Mesothelial cell of epicardium (in vitro differentiated cells): Measurements from ENCODE around the gene PLCG1. TPM values are rescaled to one million over a fixed set of nuclear protein-coding genes. Genes with fewer than 3 reads are reported as not detected.
A peak's percentile ranks its signal among the peaks of the same experiment; 100 is the strongest.

ENCODE experiments used
- DNase-seq, 2 experiments: peaks; one replicate each; pipeline ENCODE4 v3.0.0; 2021; ENCODE audit warnings: low spot score in 2 of 2; ENCODE audit not compliant: unreplicated experiment in 2 of 2
- H3K27ac Mint-ChIP-seq: 2 replicates; pipeline ENCODE4 v1.8.0; 2021; ENCODE audit warnings: mixed read lengths
- H3K27me3 Mint-ChIP-seq: 2 replicates; pipeline ENCODE4 v1.8.0; 2021; ENCODE audit warnings: low read depth, mixed read lengths
- H3K36me3 Mint-ChIP-seq: 2 replicates; pipeline ENCODE4 v1.8.0; 2021; ENCODE audit warnings: mixed read lengths
- H3K4me1 Mint-ChIP-seq: 2 replicates; pipeline ENCODE4 v1.8.0; 2021; ENCODE audit warnings: mixed read lengths
- H3K4me3 Mint-ChIP-seq: 2 replicates; pipeline ENCODE4 v1.8.0; 2021; ENCODE audit warnings: mild to moderate bottlenecking, moderate library complexity, mixed read lengths
- H3K9me3 Mint-ChIP-seq: 2 replicates; pipeline ENCODE4 v1.8.0; 2021; ENCODE audit warnings: mixed read lengths
- total RNA-seq: library from RNA; stranded (reverse); gene quantifications from 3 replicates; pipeline ENCODE4 v1.2.1, GENCODE V29; 2021
- TF ChIP-seq, protein P1 (sequence below): fragments of 200-600 bp; sonication (generic); IDR thresholded peaks from one replicate; pipeline ENCODE4 v1.5.0; 2021; ENCODE audit warnings: antibody characterized with exemption; ENCODE audit not compliant: unreplicated experiment

Gene PLCG1
- total RNA-seq, 1 donor from 2014 or later, result 301 TPM

DNA sequence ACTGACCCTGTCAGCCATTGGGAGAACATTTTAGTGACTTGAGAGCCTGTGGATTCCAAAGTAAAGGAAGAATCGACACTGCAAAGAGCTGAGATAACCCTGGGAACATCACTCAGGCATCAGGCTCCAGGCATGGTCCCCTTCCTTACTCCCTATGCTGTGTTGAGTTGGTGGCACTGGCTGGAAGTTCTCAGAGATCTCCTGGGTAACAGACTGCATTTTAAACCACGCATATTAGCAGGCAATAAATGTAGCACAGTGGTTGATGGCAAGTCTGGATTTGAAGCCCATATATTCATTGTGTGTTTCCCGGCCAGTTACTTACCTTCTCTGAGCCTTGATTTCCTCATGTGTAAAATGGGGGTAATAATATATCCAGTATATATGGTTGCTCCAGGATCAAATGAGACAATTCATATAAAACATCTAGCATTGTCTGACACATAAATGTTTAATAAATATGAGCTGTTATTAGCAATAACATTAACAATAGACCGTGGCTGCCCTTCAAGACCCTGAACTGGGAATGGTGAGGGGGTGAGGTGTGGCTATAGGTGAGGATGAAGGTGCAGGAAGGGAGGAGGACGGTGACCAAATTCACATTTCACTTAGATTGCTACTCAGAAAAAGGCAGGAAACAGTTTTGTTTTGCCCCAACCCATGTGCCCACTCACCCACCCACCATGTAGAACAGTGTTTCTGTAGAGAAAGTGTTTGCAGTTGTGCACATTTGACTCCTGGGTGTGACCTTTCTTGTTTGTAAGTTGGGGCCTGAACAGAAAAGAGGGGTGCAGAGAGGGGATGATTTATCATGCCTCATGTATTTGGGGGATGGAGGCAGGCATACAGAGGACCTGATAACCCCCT lies 2.1 kb downstream of the PLCG1 start:
- TF ChIP-seq, protein P1, sequence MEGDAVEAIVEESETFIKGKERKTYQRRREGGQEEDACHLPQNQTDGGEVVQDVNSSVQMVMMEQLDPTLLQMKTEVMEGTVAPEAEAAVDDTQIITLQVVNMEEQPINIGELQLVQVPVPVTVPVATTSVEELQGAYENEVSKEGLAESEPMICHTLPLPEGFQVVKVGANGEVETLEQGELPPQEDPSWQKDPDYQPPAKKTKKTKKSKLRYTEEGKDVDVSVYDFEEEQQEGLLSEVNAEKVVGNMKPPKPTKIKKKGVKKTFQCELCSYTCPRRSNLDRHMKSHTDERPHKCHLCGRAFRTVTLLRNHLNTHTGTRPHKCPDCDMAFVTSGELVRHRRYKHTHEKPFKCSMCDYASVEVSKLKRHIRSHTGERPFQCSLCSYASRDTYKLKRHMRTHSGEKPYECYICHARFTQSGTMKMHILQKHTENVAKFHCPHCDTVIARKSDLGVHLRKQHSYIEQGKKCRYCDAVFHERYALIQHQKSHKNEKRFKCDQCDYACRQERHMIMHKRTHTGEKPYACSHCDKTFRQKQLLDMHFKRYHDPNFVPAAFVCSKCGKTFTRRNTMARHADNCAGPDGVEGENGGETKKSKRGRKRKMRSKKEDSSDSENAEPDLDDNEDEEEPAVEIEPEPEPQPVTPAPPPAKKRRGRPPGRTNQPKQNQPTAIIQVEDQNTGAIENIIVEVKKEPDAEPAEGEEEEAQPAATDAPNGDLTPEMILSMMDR, result no peak
- no peaks in the 10 kb centered on the region for H3K27me3 Mint-ChIP-seq
- no peak for DNase-seq
- H3K4me3 Mint-ChIP-seq, result peak overlapping the region; percentile 92
- peaks cover 53% of the 10 kb centered on the region for H3K4me1 Mint-ChIP-seq
- H3K27ac Mint-ChIP-seq, result peak overlapping the region; percentile 97
- peaks cover under 1% of the 10 kb centered on the region for H3K36me3 Mint-ChIP-seq
- H3K9me3 Mint-ChIP-seq, result no peaks in the 10 kb centered on the region

DNA sequence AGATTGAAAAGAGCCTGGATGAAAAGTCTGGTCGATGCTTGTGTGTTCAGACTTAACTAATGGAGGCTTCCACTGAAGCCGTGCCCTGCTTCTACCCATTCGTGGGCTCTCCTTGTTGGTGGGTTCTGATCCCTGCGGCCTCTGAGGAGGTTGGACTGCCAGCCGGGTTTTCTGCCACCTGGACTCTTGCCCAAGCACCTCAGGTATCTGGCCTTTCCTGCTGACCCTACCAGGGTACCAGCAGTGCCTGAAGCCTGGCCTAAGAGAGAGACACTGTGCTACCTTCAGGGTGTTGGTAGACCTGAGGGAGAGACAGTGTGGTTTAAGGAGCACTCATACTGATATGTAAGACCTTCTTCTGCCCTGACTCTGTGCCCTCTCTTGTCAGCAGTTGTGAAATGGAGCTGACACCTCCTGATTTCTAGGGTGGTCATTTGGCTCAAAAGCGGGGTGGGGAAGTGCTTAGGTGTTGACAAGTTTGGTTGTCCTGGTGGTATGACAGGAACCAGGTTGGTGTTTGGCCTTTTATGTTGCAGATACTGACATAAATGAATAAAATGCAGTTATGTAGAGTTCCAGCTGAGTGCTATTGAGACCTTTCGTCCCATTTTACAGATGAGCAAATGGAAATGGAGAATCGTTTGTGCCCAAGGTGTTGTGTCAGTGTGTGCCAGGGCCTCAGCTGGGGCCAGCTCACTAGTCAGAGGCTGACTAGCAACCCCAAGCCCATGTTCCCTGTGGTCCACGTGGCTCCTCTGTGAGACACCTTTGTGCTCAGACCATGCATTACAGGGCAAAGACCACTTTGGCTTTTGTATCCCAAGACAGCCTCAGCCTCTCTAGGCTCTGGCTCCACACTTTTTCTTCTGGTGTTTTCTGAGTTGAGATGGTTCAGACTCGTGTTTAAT lies 3.1 kb downstream of the PLCG1 start:
- H3K4me1 Mint-ChIP-seq, result peaks cover 52% of the 10 kb centered on the region

DNA sequence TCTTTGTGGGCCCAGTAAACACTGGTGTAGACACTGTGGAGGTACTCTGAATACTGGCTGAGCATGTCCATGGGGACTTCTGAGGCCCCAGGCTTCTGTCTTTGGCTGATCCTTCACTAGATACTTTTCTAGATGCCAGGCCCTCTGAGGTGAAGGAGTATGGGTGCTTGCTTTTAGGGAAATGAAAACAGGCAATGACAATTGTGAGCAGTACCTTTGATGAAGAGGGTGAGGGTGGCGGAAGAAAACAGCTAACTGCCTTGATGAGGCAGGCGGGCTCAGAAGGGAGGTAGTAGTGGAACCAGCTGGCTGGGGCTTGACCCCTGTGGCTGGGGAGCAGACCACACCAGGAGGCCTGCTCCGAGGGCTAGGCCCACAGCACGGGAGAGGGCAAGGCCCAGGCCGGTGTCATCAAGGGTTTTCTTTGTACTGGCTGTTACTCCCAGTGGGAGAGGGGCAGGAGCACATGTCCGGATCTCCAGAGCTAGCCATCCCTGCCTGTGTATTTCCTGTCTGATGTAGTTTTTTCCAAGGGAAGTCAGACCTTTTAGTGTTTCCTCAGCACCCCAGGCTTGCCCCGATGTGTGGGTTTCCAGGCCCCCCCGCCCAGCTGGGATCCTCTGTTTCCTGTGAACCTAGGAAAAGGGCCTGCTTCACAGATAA lies 3.9 kb downstream of the PLCG1 start:
- no peak for DNase-seq
- Mint-ChIP-seq H3K4me3 (no peak overlapping the region), H3K4me1 (peaks cover 45% of the 10 kb centered on the region), H3K27me3 (no peaks in the 10 kb centered on the region), H3K9me3 (no peaks in the 10 kb centered on the region), H3K27ac (peak overlapping the region; percentile 28), H3K36me3 (peaks cover 5% of the 10 kb centered on the region)
- TF ChIP-seq, protein P1, result no peak

More for the DNA sequence above, 3.1 kb downstream of the PLCG1 start:
- TF ChIP-seq, protein P1, result no peak
- peak overlapping the region; percentile 51 for H3K27ac Mint-ChIP-seq
- H3K36me3 Mint-ChIP-seq, result peaks cover 5% of the 10 kb centered on the region
- no peaks in the 10 kb centered on the region for H3K27me3 Mint-ChIP-seq
- no peak for DNase-seq
- H3K4me3 Mint-ChIP-seq, result peak overlapping the region; percentile 92
- no peaks in the 10 kb centered on the region for H3K9me3 Mint-ChIP-seq

DNA sequence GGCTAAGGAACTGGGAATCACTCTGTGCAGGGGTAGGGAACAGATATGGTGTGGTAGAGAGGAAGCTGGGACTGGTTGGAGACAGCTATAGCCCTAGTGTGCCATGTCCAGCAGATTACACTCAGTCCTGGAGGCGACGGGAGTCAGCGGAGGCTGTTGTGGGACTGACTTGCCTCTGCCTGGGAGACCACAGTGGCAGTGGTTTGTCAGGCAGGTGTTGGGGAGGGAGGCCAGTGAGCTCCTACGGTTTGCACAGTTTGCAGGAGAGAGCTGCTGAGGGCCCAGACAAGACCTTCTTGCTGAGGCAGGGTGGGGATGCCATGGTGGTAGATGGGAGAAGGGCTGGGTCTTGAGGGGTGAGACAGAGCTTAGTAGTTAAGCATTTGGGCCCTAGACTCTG lies 4.9 kb downstream of the PLCG1 start:
- no peak overlapping the region for H3K4me3 Mint-ChIP-seq
- no peak for DNase-seq
- TF ChIP-seq, protein P1, result no peak
- H3K27me3 Mint-ChIP-seq, result no peaks in the 10 kb centered on the region
- peaks cover 50% of the 10 kb centered on the region for H3K4me1 Mint-ChIP-seq
- H3K9me3 Mint-ChIP-seq, result no peaks in the 10 kb centered on the region
- peak overlapping the region; percentile 10 for H3K27ac Mint-ChIP-seq
- H3K36me3 Mint-ChIP-seq, result peaks cover 9% of the 10 kb centered on the region

DNA sequence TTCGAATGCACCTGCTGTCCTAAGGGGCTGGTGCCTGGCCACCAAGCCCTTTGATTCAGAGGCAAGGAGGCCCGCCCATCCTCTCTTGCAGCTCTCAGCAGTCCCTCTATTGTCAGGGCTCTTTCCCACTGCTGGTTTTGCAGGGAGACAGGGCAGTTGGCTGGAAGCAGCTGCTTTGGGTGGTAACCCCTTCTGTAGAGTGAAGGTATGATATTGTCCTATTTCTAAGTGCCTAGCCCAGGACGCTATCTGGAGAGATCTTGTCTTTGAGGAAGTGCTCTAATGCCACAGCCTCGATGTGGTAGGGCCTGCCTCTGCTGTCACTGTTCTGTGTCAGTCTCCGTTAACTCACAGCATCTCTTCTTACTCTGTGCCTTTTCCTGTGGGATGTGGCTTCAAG lies 5.6 kb downstream of the PLCG1 start:
- Mint-ChIP-seq H3K27ac (no peak overlapping the region), H3K27me3 (no peaks in the 10 kb centered on the region), H3K36me3 (peaks cover 9% of the 10 kb centered on the region), H3K9me3 (no peaks in the 10 kb centered on the region), H3K4me1 (peaks cover 51% of the 10 kb centered on the region), H3K4me3 (no peak overlapping the region)
- TF ChIP-seq, protein P1, result no peak
- DNase-seq, result no peak
